AG04449 (cell line): ENCODE results near the gene NOC2L.
A peak's percentile ranks its signal among the peaks of the same experiment; 100 is the strongest.
"Not testable (repeated sequence)": the region's sequence is repeated elsewhere in the genome, so short reads cannot be mapped to it uniquely, and the experiment has no call there.

ENCODE experiments used
- CTCF ChIA-PET: fragments of 350-600 bp; formaldehyde crosslinking; extraction: SDS; loops from one replicate; lab custom pipeline; 2021; ENCODE audit warnings: antibody characterized with exemption; lab: Yijun Ruan, JAX
- POLR2A ChIA-PET: fragments of 400-600, 350-600 bp; formaldehyde crosslinking; extraction: SDS; loops from one replicate; lab custom pipeline; 2020; ENCODE audit warnings: antibody characterized with exemption, inconsistent platforms; lab: Yijun Ruan, JAX
- DNase-seq: peaks from one replicate; pipeline ENCODE4 v3.0.0-alpha.2; 2010; ENCODE audit warnings: low read depth, low spot score
- H3K4me3 ChIP-seq: 2 replicates; pipeline ENCODE4 v1.5.1; 2011; ENCODE audit warnings: low read depth, mild to moderate bottlenecking, control low read depth, low read length
- CTCF ChIP-seq: IDR thresholded peaks from one replicate; pipeline ENCODE4 v1.5.1; 2011; ENCODE audit warnings: mild to moderate bottlenecking, moderate library complexity, low read length, control low read depth, inconsistent platforms; ENCODE audit not compliant: insufficient read depth; ENCODE audit errors: missing control alignments

Gene NOC2L

GRCh38 chr1:993379-993995 is 34.4 kb upstream of the NOC2L start:
- ChIA-PET CTCF (interaction anchor here (0.7 to 7.2 kb wide), 7 partner anchors 9 to 89 kb away, joined by 3 to 86 read pairs (median 4); partner anchors contain the start of gene PERM1), POLR2A (no interaction called here)
- no peak for TF ChIP-seq CTCF
- DNase-seq, result no peak
- no peak overlapping the region for H3K4me3 ChIP-seq

DNA sequence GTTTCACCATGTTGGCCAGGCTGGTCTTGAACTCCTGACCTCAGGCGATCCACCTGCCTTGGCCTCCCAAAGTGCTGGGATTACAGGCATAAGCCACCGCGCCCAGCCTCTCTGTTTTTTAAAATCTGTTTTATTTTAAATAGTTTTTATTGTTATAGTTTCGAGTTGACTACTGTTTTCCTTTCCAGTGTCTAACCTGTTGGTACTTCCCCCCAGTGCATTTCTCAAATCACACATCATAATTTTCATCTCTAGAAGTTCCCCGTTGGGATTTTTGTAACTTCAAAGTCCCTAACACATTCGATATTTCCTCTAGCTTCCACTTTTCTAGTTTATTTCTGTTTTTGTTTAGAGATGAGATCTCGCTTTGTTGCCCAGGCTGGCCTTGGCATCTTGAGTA is 33.3 kb upstream of the NOC2L start:
- ChIA-PET CTCF (interaction anchor here (0.5 to 7.2 kb wide), 6 partner anchors 9 to 71 kb away, joined by 3 to 86 read pairs (median 5); partner anchors contain the start of gene PERM1), POLR2A (no interaction called here)
- TF ChIP-seq CTCF, result no peak
- no peak overlapping the region for H3K4me3 ChIP-seq
- DNase-seq, result no peak

DNA sequence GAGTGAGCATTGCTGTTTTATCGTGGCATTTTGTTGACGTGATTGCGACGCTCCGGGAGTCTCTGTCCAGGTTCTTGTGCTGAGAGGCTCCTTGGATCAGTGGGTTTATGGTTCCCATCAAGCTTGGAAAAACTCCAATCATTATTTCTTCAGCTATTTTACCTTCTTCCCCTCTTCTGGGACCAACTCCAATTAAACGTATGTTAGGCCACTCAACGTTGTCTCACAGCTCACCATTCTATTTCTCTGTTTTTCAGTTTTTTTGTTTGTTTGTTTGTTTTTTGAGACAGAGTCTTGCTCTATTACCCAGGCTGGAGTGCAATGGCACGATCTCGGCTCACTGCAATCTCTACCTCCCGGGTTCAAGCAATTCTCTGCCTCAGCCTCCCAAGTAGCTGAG is 32.8 kb upstream of the NOC2L start:
- DNase-seq, result no peak
- POLR2A ChIA-PET, result no interaction called here
- H3K4me3 ChIP-seq, result no peak overlapping the region
- TF ChIP-seq CTCF, result no peak
- CTCF ChIA-PET, result interaction anchor here (0.7 to 7.2 kb wide), 4 partner anchors 9 to 27 kb away, joined by 3 to 86 read pairs (median 8); partner anchors contain the start of gene PERM1

DNA sequence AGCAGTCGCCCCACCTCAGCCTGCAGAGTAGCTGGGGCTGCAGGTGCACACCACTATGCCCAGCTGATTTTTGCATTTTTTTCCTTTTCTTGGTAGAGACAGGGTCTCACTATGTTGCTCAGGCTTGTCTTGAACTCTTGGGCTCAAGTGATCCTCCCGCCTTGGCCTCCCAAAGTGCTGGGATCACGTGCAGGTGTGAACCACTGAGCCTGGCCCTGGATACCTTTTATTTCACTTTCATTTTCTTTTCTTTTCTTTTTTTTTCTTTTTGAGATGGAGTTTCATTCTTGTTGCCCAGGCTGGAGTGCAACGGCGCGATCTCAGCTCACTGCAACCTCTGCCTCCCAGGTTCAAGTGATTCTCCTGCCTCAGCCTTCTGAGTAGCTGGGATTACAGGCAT is 32.2 kb upstream of the NOC2L start:
- H3K4me3 ChIP-seq, POLR2A ChIA-PET: not testable (repeated sequence)
- CTCF ChIA-PET, result interaction anchor here (2.1 to 7.2 kb wide), 2 partner anchors 8 to 11 kb away, joined by 13 to 86 read pairs; partner anchors contain the start of gene PERM1

GRCh38 chr1:988061-988460 is 29.0 kb upstream of the NOC2L start:
- CTCF ChIA-PET, H3K4me3 ChIP-seq, DNase-seq: not testable (repeated sequence)
- POLR2A ChIA-PET, result interaction anchor here (0.7 kb wide), 1 partner anchor 25 kb away, joined by 5 read pairs; the partner anchor contains the start of gene ISG15

More for the DNA sequence above, 32.2 kb upstream of the NOC2L start:
- not testable (repeated sequence) for DNase-seq

DNA sequence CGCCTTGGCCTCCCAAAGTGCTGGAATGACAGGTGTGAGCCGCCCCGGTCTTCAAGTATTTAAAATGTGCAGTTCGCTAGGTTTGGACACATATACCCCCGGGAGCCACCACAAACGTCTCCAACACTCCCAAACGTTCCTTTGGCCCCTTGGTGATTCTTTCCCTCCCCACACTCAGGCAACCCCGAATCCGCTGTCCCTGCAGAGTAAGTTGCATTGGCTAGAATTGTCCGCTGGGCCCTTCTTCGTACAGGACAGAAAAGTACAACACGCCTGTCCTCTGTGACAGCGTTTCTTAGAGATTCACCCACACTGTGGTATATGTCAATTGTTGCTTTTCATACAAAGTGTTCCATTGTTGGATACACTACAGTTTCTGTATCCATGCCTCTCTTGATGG is 26.1 kb upstream of the NOC2L start:
- no peak for TF ChIP-seq CTCF
- DNase-seq, result no peak
- POLR2A ChIA-PET, result no interaction called here
- CTCF ChIA-PET, result interaction anchor here (0.7 to 7.8 kb wide), 15 partner anchors 7 to 306 kb away, joined by 3 to 152 read pairs (median 16); partner anchors contain the start of gene HES4
- H3K4me3 ChIP-seq, result no peak overlapping the region

DNA sequence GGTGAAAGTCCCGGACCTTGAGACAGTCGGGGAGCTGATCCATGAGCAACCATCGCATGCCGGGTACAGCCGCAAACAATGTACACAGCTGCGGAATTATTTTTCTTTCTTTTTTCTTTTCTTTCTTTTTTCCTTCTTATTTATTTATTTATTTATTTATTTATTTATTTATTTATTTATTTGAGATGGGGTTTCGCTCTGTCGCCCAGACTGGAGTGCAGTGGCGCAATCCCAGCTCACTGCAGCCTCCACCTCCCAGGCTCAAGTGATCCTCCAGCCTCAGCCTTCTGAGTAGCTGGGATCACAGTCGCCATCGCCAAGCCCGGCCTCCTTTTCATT is 25.4 kb upstream of the NOC2L start:
- ChIA-PET POLR2A (interaction anchor here (0.6 kb wide), 1 partner anchor 39 kb away, joined by 3 read pairs; no protein-coding TSS in a partner anchor), CTCF (interaction anchor here (0.6 to 7.8 kb wide), 33 partner anchors 8 to 359 kb away, joined by 3 to 152 read pairs (median 4); partner anchors contain the start of genes HES4, ISG15 and PLEKHN1)
- TF ChIP-seq CTCF, result no peak
- DNase-seq, result no peak
- H3K4me3 ChIP-seq, result peak overlapping the region; percentile 40
